ENCODE data around the gene NRIP2. TPM values are rescaled to one million over a fixed set of nuclear protein-coding genes. Genes with fewer than 3 reads are reported as not detected.

The NRIP2 gene
- total RNA-seq, 4 donors from 2014 or later = 1.3 to 5.2 (median 2.0) TPM; not detected in 1

DNA sequence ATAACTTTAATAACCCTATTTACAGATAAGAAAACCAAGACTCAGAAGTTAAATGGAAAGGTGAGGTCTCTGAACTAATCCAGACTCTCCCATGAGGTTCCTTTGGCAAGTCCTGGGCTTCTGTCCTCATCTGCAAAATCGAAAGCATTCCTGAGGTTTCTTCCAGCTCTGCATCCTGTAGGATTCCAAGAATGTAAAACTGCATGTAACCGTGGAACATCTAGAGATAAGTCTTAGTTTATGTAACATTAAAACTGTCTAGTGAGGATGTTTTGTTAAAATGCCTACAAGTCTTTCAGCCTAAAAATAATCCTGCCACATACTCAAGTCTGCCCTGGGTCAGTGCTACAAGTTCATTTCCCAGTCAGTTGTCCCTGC, 29.7 kb downstream of the NRIP2 start:
- peaks cover 0 to 60% of the 10 kb centered on the region in 2 donors for H3K36me3 ChIP-seq

DNA sequence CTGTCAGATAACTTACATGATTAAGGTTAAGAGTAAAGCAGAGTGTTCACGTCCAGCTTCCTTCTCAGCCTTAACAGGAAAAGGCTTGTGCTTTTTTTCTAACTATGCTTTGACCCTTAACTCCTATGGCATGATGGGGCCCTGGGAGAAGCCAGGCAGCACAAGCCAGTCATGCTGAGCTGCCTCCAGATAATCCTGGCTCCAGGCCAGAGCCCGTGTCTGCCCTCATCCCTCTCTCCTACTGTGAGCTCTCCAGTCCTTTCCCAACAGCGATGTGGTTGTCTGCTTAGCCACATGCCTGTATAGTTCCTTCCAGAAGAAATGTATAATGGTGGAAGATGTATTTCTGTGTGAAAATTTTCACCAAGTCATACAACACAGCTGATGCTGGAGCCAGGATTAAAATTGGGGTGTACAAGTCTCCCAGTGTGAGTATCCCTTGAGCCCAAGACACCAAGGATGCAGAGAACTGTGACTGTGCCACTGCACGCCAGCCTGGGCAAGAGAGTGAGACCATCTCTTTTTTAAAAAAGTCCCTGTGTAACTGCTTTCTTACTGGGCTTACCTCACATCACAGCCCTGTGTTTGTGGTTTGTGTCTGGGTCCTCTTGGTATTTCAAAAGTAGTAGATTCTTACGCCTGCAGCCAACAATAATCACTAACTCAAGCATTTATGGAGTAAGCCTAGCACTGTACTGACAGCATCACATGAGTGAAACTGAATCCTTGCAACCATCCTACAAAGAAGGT, 30.3 kb downstream of the NRIP2 start:
- Histone ChIP-seq H3K9me3 (no peaks in the 10 kb centered on the region), H3K36me3 (peaks cover 0 to 65% of the 10 kb centered on the region in 2 donors), H3K4me1 (peaks cover 6% of the 10 kb centered on the region in 2 donors), H3K27ac (peak overlapping the region in 1 of 4 donors; percentile 4), H3K4me3 (no peak overlapping the region), H3K27me3 (no peaks in the 10 kb centered on the region)
- intact Hi-C loops (cut with DNase I; ENCODE audit: low total_unique reads) = no loop called here
- ATAC-seq (no peak), DNase-seq (peak in 1 of 2 donors; percentile 32)
- TF ChIP-seq, protein P1, sequence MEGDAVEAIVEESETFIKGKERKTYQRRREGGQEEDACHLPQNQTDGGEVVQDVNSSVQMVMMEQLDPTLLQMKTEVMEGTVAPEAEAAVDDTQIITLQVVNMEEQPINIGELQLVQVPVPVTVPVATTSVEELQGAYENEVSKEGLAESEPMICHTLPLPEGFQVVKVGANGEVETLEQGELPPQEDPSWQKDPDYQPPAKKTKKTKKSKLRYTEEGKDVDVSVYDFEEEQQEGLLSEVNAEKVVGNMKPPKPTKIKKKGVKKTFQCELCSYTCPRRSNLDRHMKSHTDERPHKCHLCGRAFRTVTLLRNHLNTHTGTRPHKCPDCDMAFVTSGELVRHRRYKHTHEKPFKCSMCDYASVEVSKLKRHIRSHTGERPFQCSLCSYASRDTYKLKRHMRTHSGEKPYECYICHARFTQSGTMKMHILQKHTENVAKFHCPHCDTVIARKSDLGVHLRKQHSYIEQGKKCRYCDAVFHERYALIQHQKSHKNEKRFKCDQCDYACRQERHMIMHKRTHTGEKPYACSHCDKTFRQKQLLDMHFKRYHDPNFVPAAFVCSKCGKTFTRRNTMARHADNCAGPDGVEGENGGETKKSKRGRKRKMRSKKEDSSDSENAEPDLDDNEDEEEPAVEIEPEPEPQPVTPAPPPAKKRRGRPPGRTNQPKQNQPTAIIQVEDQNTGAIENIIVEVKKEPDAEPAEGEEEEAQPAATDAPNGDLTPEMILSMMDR (IDR thresholded peaks at IDR 0.05 in 4 of 5, conservative IDR thresholded peaks at IDR 0.05 in 1 of 5) = no peak
- no peak for TF ChIP-seq POLR2A (IDR thresholded peaks at IDR 0.05)
- in situ Hi-C loops (cut with MboI; ENCODE audit: low sequenced_read_pairs in 4 of 4) = no loop called here

More for the DNA sequence above, 29.7 kb downstream of the NRIP2 start:
- DNase-seq = no peak
- no peak for ATAC-seq
- H3K27ac ChIP-seq = no peak overlapping the region
- no peaks in the 10 kb centered on the region for H3K27me3 ChIP-seq
- H3K4me1 ChIP-seq = peaks cover 6% of the 10 kb centered on the region in 2 donors
- in situ Hi-C loops (cut with MboI; ENCODE audit: low sequenced_read_pairs in 4 of 4) (no loop called here), intact Hi-C loops (cut with DNase I; ENCODE audit: low total_unique reads) (no loop called here)
- TF ChIP-seq, protein P1 (IDR thresholded peaks at IDR 0.05 in 4 of 5, conservative IDR thresholded peaks at IDR 0.05 in 1 of 5) = no peak
- no peak for TF ChIP-seq POLR2A (IDR thresholded peaks at IDR 0.05)
- no peak overlapping the region for H3K4me3 ChIP-seq
- no peaks in the 10 kb centered on the region for H3K9me3 ChIP-seq

DNA sequence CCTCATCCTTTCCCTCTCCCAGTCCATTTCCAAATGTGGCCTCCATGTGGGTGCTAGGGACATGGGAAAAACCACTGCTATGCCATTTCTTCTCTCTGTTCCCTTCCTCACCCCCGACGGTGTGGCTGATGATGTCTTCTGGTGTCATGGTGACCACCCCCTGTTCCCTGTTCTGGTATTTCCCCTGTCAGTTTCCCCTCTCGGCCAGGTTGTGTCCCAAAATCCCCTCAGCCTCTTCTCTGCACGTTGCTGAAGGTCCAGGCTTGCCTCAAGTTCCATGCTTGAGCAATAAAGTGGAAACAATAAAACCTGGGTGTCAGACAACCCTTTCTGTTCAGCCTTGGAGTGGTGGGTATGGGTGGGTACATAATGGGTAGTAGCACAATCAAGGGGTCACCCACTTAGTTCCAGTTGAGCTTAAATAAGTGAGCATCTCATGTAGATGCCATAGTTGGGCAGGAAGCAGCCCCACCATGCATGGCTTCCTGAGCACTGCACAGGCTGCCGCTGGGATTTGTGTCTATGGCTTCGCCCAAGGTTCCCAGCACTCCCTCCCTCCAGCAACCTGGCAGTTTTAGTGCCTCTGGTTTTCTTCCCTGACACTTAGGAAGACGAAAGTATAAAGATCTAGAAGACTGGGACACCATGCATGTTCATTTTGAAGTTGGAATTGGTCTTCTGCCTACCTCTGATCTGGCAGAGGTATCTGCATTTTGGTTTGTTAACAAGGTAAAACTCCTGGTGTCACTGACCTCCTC, 31.0 kb downstream of the NRIP2 start:
- H3K27ac ChIP-seq = peak overlapping the region in 1 of 4 donors; percentile 4
- intact Hi-C loops (cut with DNase I; ENCODE audit: low total_unique reads) = no loop called here

DNA sequence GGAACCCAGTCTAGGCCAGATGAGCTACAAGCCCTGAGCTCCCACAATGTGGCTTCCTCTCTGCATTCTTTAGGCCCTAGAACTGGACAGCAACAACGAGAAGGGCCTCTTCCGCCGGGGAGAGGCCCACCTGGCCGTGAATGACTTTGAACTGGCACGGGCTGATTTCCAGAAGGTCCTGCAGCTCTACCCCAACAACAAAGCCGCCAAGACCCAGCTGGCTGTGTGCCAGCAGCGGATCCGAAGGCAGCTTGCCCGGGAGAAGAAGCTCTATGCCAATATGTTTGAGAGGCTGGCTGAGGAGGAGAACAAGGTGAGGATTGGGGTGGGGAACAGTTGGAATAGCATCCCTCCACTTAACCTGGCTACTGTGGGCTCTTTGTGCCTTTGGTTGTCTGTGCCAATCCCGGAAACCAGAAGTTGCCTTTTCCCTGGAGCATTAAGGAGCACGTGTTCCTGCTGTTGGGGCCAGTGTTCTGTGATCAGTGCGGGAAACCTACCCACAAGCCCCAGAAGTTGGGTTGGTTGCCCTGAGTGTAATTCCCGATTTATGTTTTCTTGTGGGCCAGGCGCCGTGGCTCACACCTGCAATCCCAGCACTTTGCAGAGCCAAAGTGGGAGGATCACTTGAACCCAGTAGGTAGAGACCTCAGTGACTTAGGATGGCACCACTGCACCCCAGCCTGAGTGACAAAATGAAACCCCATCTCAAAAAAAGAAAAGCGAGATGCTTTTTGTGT, 33.6 kb downstream of the NRIP2 start:
- Histone ChIP-seq H3K27me3 (no peaks in the 10 kb centered on the region), H3K9me3 (no peaks in the 10 kb centered on the region), H3K4me3 (no peak overlapping the region), H3K36me3 (peaks cover 0 to 91% of the 10 kb centered on the region in 2 donors), H3K4me1 (peaks cover 18 to 24% of the 10 kb centered on the region in 2 donors), H3K27ac (no peak overlapping the region)
- in situ Hi-C loops (cut with MboI; ENCODE audit: low sequenced_read_pairs in 4 of 4) (no loop called here), intact Hi-C loops (cut with DNase I; ENCODE audit: low total_unique reads) (no loop called here)
- TF ChIP-seq, protein P1 (IDR thresholded peaks at IDR 0.05 in 4 of 5, conservative IDR thresholded peaks at IDR 0.05 in 1 of 5) = no peak
- TF ChIP-seq POLR2A (IDR thresholded peaks at IDR 0.05) = no peak
- no peak for DNase-seq
- ATAC-seq = no peak

More for the DNA sequence above, 31.0 kb downstream of the NRIP2 start:
- H3K27me3 ChIP-seq = no peaks in the 10 kb centered on the region
- peaks cover 0 to 73% of the 10 kb centered on the region in 2 donors for H3K36me3 ChIP-seq
- peaks cover 6% of the 10 kb centered on the region in 2 donors for H3K4me1 ChIP-seq
- no peaks in the 10 kb centered on the region for H3K9me3 ChIP-seq
- in situ Hi-C loops (cut with MboI; ENCODE audit: low sequenced_read_pairs in 4 of 4) = no loop called here
- H3K4me3 ChIP-seq = no peak overlapping the region
- no peak for ATAC-seq
- TF ChIP-seq POLR2A (IDR thresholded peaks at IDR 0.05) = no peak
- TF ChIP-seq, protein P1 (IDR thresholded peaks at IDR 0.05 in 4 of 5, conservative IDR thresholded peaks at IDR 0.05 in 1 of 5) = no peak
- DNase-seq = no peak

All from gastrocnemius medialis (tissue), 4 donors.